Tibial nerve (tissue), 4 donors: Measurements from ENCODE around the gene CRB2. TPM values are rescaled to one million over a fixed set of nuclear protein-coding genes. Genes with fewer than 3 reads are reported as not detected.

ENCODE experiments used
- DNase-seq, 2 donors: peaks; one replicate each; pipeline ENCODE4 v3.0.0-alpha.2; 2019; ENCODE audit warnings: low spot score in 2 of 2
- H3K27ac ChIP-seq, 4 donors: fragments of 200-600 bp; sonication (generic) in 3 of 4; one replicate each; pipeline ENCODE4 v1.5.1; 2017 to 2019; ENCODE audit warnings: mild to moderate bottlenecking in 1 of 4
- H3K27me3 ChIP-seq, 2 donors: fragments of 200-600 bp; sonication (generic) in 1 of 2; one replicate each; pipeline versions ENCODE4 v1.5.1 to v1.6.0; 2017 to 2019
- H3K36me3 ChIP-seq, 3 donors: fragments of 200-600 bp; sonication (generic); one replicate each; pipeline ENCODE4 v1.5.1; 2018 to 2019
- H3K4me1 ChIP-seq, 4 donors: fragments of 200-600 bp; sonication (generic) in 3 of 4; one replicate each; pipeline ENCODE4 v1.5.1; 2017 to 2019
- H3K4me3 ChIP-seq, 4 donors: fragments of 200-600 bp; sonication (generic) in 3 of 4; one replicate each; pipeline ENCODE4 v1.5.1; 2017 to 2019; ENCODE audit warnings: mild to moderate bottlenecking in 1 of 4, moderate library complexity in 1 of 4
- H3K9me3 ChIP-seq, 4 donors: fragments of 200-600 bp; sonication (generic) in 3 of 4; one replicate each; pipeline ENCODE4 v1.5.1; 2017 to 2019
- CTCF ChIP-seq, 5 experiments: fragments of 200-600 bp in 3 of 5; fragments of 450-650 bp in 2 of 5; sonication (generic) in 3 of 5; IDR thresholded peaks; one replicate each; pipeline ENCODE4 v1.5.1; 2016 to 2019; ENCODE audit warnings: antibody characterized with exemption in 5 of 5, mild to moderate bottlenecking in 3 of 5, moderate library complexity in 2 of 5
- EP300 ChIP-seq, 2 donors: sonication (generic); formaldehyde crosslinking; IDR thresholded peaks; one replicate each; pipeline ENCODE4 v1.6.1; 2017; ENCODE audit warnings: antibody characterized with exemption in 2 of 2, mild to moderate bottlenecking in 1 of 2
- POLR2A ChIP-seq, 2 donors: fragments of 450-650 bp; IDR thresholded peaks; one replicate each; pipeline ENCODE4 v1.6.1; 2017; ENCODE audit warnings: antibody characterized with exemption in 2 of 2, mild to moderate bottlenecking in 2 of 2, moderate library complexity in 2 of 2
- WGBS, 2 donors: methylation state at CpG; one replicate each; pipeline ENCODE4 v1.1.5; 2018; 5-methylcytosine and 5-hydroxymethylcytosine counted together
- total RNA-seq, 4 donors: library from RNA; depleted of rRNA; stranded (reverse); fragments of >200 nt; gene quantifications; one replicate each; pipeline ENCODE4 v1.1.0, GENCODE V29; 2016

CRB2 gene
- total RNA-seq, 4 donors from 2014 or later = under 0.01 to 0.44 TPM; not detected in 2

DNA sequence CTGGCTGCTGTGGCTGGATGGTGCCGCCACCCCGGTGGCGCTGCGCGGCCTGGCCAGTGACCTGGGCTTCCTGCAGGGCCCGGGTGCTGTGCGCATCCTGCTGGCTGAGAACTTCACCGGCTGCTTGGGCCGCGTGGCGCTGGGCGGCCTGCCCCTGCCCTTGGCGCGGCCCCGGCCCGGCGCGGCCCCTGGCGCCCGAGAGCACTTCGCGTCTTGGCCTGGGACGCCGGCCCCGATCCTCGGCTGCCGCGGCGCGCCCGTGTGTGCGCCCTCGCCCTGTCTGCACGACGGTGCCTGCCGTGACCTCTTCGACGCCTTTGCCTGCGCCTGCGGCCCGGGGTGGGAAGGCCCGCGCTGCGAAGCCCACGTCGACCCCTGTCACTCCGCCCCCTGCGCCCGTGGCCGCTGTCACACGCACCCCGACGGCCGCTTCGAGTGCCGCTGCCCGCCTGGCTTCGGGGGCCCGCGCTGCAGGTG, 17.5 kb downstream of the CRB2 start:
- Histone ChIP-seq H3K27ac (no peak overlapping the region), H3K9me3 (no peaks in the 10 kb centered on the region), H3K4me3 (no peak overlapping the region), H3K36me3 (no peaks in the 10 kb centered on the region), H3K27me3 (peaks cover 0 to 80% of the 10 kb centered on the region in 2 donors), H3K4me1 (peaks cover 0 to 47% (median 5%) of the 10 kb centered on the region in 4 donors)
- TF ChIP-seq EP300 (IDR thresholded peaks at IDR 0.05) (no peak), POLR2A (IDR thresholded peaks at IDR 0.05) (no peak), CTCF (IDR thresholded peaks at IDR 0.05) (no peak)
- DNase-seq = no peak
- WGBS, 2 donors = 0 to 20% methylated on average over 1 to 4 of the region's 60 CpGs

DNA sequence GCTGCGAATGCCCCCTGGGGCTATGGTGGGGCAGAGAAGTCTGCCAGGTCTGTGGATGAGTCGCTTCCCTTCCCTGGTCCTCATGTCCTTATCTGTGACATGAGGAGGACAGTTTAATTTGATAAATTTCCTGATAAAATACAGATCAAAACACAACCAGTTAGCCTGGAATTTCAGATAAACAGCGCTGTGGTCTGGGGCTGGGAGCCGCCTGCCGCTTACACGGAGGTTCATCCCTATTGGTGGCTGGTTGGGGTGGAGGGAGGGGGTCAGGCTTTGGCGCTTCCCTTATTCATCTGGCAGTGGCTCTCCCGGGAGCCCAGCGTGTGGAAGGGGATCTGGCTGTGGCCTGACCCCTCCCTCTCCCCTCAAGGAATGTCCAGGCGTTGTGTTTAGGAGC, 17.9 kb downstream of the CRB2 start:
- WGBS, 2 donors = 8 to 11% methylated on average over 10 of the region's 10 CpGs
- H3K36me3 ChIP-seq = no peaks in the 10 kb centered on the region
- peaks cover 0 to 75% of the 10 kb centered on the region in 2 donors for H3K27me3 ChIP-seq
- H3K4me1 ChIP-seq = peaks cover 0 to 47% (median 5%) of the 10 kb centered on the region in 4 donors
- no peak overlapping the region for H3K4me3 ChIP-seq
- H3K27ac ChIP-seq = no peak overlapping the region
- TF ChIP-seq EP300 (IDR thresholded peaks at IDR 0.05) (no peak), CTCF (IDR thresholded peaks at IDR 0.05) (no peak), POLR2A (IDR thresholded peaks at IDR 0.05) (no peak)
- no peaks in the 10 kb centered on the region for H3K9me3 ChIP-seq
- DNase-seq = no peak

- Histone ChIP-seq H3K4me1 (peaks cover 0 to 47% (median 5%) of the 10 kb centered on the region in 4 donors), H3K9me3 (no peaks in the 10 kb centered on the region), H3K27me3 (peaks cover 0 to 58% of the 10 kb centered on the region in 2 donors), H3K36me3 (peaks cover 0 to 10% (median 0%) of the 10 kb centered on the region in 3 donors), H3K27ac (peak overlapping the region in 1 of 4 donors; percentile 1), H3K4me3 (no peak overlapping the region)
- no peak for DNase-seq
- TF ChIP-seq CTCF (IDR thresholded peaks at IDR 0.05) (no peak), POLR2A (IDR thresholded peaks at IDR 0.05) (no peak), EP300 (IDR thresholded peaks at IDR 0.05) (no peak)
- WGBS, 2 donors = 27 to 40% methylated on average over 4 to 6 of the region's 14 CpGs
These were observed 19.6 kb downstream of the CRB2 start for GRCh38 chr9:123375469-123376132.

GRCh38 chr9:123376218-123377071, 20.4 kb downstream of the CRB2 start:
- no peak for TF ChIP-seq POLR2A (IDR thresholded peaks at IDR 0.05)
- H3K4me1 ChIP-seq = peaks cover 0 to 47% (median 5%) of the 10 kb centered on the region in 4 donors
- no peak for DNase-seq
- peak overlapping the region in 1 of 4 donors; percentile 1 for H3K27ac ChIP-seq
- H3K9me3 ChIP-seq = no peaks in the 10 kb centered on the region
- H3K27me3 ChIP-seq = peaks cover 0 to 51% of the 10 kb centered on the region in 2 donors
- H3K36me3 ChIP-seq = peaks cover 0 to 19% (median 0%) of the 10 kb centered on the region in 3 donors
- 84 to 87% methylated on average over 12 to 14 of the region's 24 CpGs for WGBS, 2 donors
- H3K4me3 ChIP-seq = no peak overlapping the region

DNA sequence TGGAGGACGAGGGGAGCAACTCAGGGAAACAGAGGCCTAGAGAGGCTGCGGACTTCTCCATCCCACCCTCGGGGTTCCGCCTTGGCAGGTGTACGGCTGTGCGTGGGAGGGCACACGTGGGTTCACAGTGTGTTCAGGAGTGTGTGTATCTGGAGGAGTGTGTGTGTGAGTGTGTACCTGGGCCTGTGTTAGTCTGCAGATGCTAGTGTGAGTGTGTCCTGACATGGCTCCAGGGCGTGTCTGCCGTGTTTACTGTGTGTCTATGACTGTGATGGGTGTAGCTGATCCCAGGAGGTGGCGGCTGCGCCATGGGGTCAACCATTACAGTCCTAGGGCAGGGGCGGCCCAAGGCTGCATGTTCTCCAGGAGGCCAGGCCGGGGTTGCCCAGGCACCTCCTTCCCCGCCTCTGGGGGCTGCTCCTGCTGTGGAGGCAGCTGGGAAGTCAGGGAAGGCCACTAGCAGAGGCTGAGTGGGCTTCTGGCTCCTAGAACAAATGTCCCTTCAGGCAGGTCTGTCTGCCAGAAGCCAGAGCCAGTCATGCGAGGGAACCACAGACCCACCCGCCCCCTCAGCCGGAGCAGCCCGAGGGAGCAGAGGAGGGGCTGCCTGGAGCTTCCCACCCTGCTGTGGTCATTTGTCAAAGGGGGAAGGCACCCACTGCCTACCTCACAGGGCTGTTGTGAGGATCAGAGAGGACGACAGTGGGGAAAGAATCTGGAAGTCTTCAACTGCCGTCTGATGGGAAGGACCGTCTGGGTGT, 21.4 kb downstream of the CRB2 start:
- H3K9me3 ChIP-seq = no peaks in the 10 kb centered on the region
- 49 to 71% methylated on average over 21 of the region's 21 CpGs for WGBS, 2 donors
- DNase-seq = no peak
- peaks cover 0 to 42% of the 10 kb centered on the region in 2 donors for H3K27me3 ChIP-seq
- no peak overlapping the region for H3K4me3 ChIP-seq
- no peak overlapping the region for H3K27ac ChIP-seq
- TF ChIP-seq CTCF (IDR thresholded peaks at IDR 0.05) = no peak
- TF ChIP-seq EP300 (IDR thresholded peaks at IDR 0.05) = no peak
- TF ChIP-seq POLR2A (IDR thresholded peaks at IDR 0.05) = no peak
- H3K4me1 ChIP-seq = peaks cover 0 to 47% (median 5%) of the 10 kb centered on the region in 4 donors
- peaks cover 0 to 28% (median 0%) of the 10 kb centered on the region in 3 donors for H3K36me3 ChIP-seq
